ENCODE results near the gene ZNF516. TPM values are rescaled to one million over a fixed set of nuclear protein-coding genes. Genes with fewer than 3 reads are reported as not detected.

Gene ZNF516
- total and polyA plus RNA-seq, 2 of the 13 experiments (the other 11 are each of a cell fraction or from before 2014, with no cell fraction given): 16.6 to 18.7 TPM

DNA sequence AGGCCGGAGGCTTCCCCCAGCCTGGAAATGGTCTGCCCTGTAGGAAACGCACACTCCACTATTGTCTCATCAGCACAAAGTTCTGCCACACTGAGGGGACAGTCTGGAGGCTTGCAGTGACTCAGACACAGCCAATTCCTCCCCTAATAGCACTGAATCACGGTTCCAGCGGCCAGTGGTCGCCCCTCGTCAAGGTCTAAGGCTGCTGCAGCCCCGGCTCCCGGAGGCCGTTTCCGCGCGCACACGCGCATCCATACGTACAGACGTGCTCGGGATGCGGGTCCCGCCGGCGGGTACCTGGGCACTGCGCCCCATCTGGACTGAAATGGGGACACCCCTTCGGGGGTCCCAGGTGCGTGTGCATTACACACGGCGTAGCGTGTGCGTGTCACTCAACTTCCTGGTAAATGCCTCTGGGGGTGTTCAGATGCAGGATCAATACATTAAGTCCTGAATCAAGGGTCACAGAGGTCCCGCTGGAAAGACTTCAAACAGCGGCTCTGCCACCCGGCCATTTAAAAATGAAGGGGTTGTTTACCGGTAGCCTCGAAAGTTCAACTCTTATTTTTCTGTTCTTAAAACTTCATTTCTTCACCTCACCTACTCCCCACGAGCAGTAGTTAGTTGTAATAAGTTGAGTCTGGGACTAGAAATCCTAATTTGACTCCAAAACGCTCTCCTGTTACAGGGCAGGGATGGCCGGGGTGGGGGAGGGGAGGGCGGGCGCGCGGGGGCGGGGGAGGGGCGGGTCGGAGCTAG, 572 bp upstream of the ZNF516 start (continued):
- TF ChIP-seq, protein P1, sequence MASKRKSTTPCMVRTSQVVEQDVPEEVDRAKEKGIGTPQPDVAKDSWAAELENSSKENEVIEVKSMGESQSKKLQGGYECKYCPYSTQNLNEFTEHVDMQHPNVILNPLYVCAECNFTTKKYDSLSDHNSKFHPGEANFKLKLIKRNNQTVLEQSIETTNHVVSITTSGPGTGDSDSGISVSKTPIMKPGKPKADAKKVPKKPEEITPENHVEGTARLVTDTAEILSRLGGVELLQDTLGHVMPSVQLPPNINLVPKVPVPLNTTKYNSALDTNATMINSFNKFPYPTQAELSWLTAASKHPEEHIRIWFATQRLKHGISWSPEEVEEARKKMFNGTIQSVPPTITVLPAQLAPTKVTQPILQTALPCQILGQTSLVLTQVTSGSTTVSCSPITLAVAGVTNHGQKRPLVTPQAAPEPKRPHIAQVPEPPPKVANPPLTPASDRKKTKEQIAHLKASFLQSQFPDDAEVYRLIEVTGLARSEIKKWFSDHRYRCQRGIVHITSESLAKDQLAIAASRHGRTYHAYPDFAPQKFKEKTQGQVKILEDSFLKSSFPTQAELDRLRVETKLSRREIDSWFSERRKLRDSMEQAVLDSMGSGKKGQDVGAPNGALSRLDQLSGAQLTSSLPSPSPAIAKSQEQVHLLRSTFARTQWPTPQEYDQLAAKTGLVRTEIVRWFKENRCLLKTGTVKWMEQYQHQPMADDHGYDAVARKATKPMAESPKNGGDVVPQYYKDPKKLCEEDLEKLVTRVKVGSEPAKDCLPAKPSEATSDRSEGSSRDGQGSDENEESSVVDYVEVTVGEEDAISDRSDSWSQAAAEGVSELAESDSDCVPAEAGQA (IDR thresholded peaks at IDR 0.05; ENCODE audit: low read depth): no peak
- TF ChIP-seq, protein P1 (CRISPR knock-in tag; IDR thresholded peaks at IDR 0.05; ENCODE audit: borderline replicate concordance): no peak
- TF ChIP-seq HDAC1 (CRISPR knock-in tag; IDR thresholded peaks at IDR 0.05) (peak; percentile 17; the same call in 1 of the 2 replicates), GLI4 (CRISPR knock-in tag; IDR thresholded peaks at IDR 0.05; ENCODE audit: borderline replicate concordance) (0 out of 2 replicates have a peak, but pooled peaks have one; percentile 61), TOPORS (CRISPR knock-in tag; IDR thresholded peaks at IDR 0.05) (0 out of 2 replicates have a peak, but pooled peaks have one; percentile 50), MED13 (CRISPR knock-in tag; IDR thresholded peaks at IDR 0.05) (peak; percentile 67; the same call in 1 of the 2 replicates), YY1 (IDR thresholded peaks at IDR 0.05; ENCODE audit: insufficient read depth, insufficient replicate concordance, low read depth, low read length) (peak; percentile 21), KLF12 (CRISPR knock-in tag; IDR thresholded peaks at IDR 0.05; ENCODE audit: borderline replicate concordance) (peak; percentile 67; the same call in 1 of the 2 replicates), ZFX (CRISPR knock-in tag; IDR thresholded peaks at IDR 0.05; ENCODE audit: low read depth) (peak; percentile 34), HIVEP1 (CRISPR knock-in tag; IDR thresholded peaks at IDR 0.05) (0 out of 2 replicates have a peak, but pooled peaks have one; percentile 49), NR2F2 (IDR thresholded peaks at IDR 0.05; ENCODE audit: borderline replicate concordance, low read depth) (no peak), NFIB (CRISPR knock-in tag; IDR thresholded peaks at IDR 0.05; ENCODE audit: borderline replicate concordance) (no peak), ZNF546 (CRISPR knock-in tag; conservative IDR thresholded peaks at IDR 0.05) (no peak), EP300 (IDR thresholded peaks at IDR 0.05; ENCODE audit: low read depth in 2 of 2, low read length in 2 of 2) (no peak; a peak in 1 of 4 replicates), EP300 (CRISPR knock-in tag; IDR thresholded peaks at IDR 0.05; ENCODE audit: borderline replicate concordance) (no peak), HMG20B (CRISPR knock-in tag; conservative IDR thresholded peaks at IDR 0.05) (0 out of 2 replicates have a peak, but pooled peaks have one; percentile 28)
- TF ChIP-seq, protein P2, sequence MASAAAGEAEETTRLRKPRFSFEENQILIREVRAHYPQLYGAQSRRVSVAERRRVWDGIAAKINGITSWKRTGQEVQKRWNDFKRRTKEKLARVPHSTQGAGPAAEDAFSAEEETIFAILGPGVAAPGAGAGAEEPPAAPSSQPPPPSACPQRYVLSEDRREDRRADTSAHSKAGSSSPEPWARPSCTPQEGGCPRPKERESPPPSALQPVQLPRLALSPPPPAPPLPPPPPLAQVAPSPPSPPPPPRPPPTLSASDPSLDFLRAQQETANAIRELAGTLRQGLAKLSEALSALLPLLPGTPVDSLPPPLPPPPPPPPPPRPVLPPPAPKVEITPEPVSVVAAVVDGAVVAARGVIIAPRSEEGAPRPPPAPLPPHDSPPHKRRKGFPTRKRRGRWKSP (CRISPR knock-in tag; IDR thresholded peaks at IDR 0.05): peak; percentile 74; the same call in 1 of the 2 replicates
- TF ChIP-seq, protein P3, sequence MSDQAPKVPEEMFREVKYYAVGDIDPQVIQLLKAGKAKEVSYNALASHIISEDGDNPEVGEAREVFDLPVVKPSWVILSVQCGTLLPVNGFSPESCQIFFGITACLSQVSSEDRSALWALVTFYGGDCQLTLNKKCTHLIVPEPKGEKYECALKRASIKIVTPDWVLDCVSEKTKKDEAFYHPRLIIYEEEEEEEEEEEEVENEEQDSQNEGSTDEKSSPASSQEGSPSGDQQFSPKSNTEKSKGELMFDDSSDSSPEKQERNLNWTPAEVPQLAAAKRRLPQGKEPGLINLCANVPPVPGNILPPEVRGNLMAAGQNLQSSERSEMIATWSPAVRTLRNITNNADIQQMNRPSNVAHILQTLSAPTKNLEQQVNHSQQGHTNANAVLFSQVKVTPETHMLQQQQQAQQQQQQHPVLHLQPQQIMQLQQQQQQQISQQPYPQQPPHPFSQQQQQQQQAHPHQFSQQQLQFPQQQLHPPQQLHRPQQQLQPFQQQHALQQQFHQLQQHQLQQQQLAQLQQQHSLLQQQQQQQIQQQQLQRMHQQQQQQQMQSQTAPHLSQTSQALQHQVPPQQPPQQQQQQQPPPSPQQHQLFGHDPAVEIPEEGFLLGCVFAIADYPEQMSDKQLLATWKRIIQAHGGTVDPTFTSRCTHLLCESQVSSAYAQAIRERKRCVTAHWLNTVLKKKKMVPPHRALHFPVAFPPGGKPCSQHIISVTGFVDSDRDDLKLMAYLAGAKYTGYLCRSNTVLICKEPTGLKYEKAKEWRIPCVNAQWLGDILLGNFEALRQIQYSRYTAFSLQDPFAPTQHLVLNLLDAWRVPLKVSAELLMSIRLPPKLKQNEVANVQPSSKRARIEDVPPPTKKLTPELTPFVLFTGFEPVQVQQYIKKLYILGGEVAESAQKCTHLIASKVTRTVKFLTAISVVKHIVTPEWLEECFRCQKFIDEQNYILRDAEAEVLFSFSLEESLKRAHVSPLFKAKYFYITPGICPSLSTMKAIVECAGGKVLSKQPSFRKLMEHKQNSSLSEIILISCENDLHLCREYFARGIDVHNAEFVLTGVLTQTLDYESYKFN (CRISPR knock-in tag; conservative IDR thresholded peaks at IDR 0.05): peak; percentile 6; the same call in 1 of the 2 replicates
